Urinary bladder (tissue), 4 donors: ENCODE data around the gene CORO6. TPM values are rescaled to one million over a fixed set of nuclear protein-coding genes. Genes with fewer than 3 reads are reported as not detected.
A peak's percentile ranks its signal among the peaks of the same experiment; 100 is the strongest.

Experiments
- DNase-seq: peaks from one replicate; pipeline ENCODE4 v3.0.0-alpha.2; 2015; ENCODE audit errors: extremely low spot score
- H3K27ac ChIP-seq: one replicate; pipeline ENCODE4 v1.5.1; 2013; ENCODE audit warnings: low read depth, mild to moderate bottlenecking, moderate library complexity
- H3K36me3 ChIP-seq: one replicate; pipeline ENCODE4 v1.6.1; 2013; ENCODE audit warnings: mild to moderate bottlenecking, moderate library complexity; ENCODE audit not compliant: insufficient read depth
- H3K4me1 ChIP-seq: one replicate; pipeline ENCODE4 v1.6.1; 2013; ENCODE audit warnings: mild to moderate bottlenecking, moderate library complexity; ENCODE audit not compliant: insufficient read depth
- H3K4me3 ChIP-seq: one replicate; pipeline ENCODE4 v1.5.1; 2013; ENCODE audit warnings: low read depth, low read length
- WGBS: extraction: QIAGEN DNeasy Blood & Tissue Kit; methylation state at CpG from one replicate; pipeline ENCODE4 v1.1.7; 2013; 5-methylcytosine and 5-hydroxymethylcytosine counted together
- polyA plus RNA-seq: library from polyadenylated mRNA; stranded (reverse); fragments of 200-250 nt; gene quantifications from one replicate; pipeline ENCODE4 v1.2.3, GENCODE V29; 2013
- total RNA-seq: library from RNA; depleted of rRNA; stranded (reverse); fragments of >200 nt; gene quantifications from one replicate; pipeline ENCODE4 v1.2.3, GENCODE V29; 2014
- donor health status: healthy with polysubstance abuse.
- donor health status: healthy.

The CORO6 gene
- total and polyA plus RNA-seq, 2 donors: 5.2 to 35.0 TPM

- WGBS: 66% methylated on average over 16 of the region's 16 CpGs
- Histone ChIP-seq H3K4me1 (peaks cover 1% of the 10 kb centered on the region), H3K27ac (no peak overlapping the region)
Observed at GRCh38 chr17:29614349-29615047, 8.2 kb downstream of the CORO6 start.

GRCh38 chr17:29613856-29614255 is 8.9 kb downstream of the CORO6 start:
- H3K4me1 ChIP-seq: peaks cover 1% of the 10 kb centered on the region
- no peak for DNase-seq
- H3K36me3 ChIP-seq: no peaks in the 10 kb centered on the region
- H3K4me3 ChIP-seq: no peak overlapping the region
- no peak overlapping the region for H3K27ac ChIP-seq
- WGBS: 26% methylated on average over 13 of the region's 13 CpGs

More at GRCh38 chr17:29614349-29615047, 8.2 kb downstream of the CORO6 start:
- DNase-seq: no peak
- H3K4me3 ChIP-seq: no peak overlapping the region
- no peaks in the 10 kb centered on the region for H3K36me3 ChIP-seq

- peak; percentile 59 for DNase-seq
- WGBS: 2% methylated on average over 50 of the region's 50 CpGs
- no peak overlapping the region for H3K27ac ChIP-seq
- H3K36me3 ChIP-seq: no peaks in the 10 kb centered on the region
- no peak overlapping the region for H3K4me3 ChIP-seq
- H3K4me1 ChIP-seq: peaks cover 1% of the 10 kb centered on the region
Observed at GRCh38 chr17:29613352-29613837, 9.3 kb downstream of the CORO6 start.

GRCh38 chr17:29612404-29613280 is 10.1 kb downstream of the CORO6 start:
- no peak for DNase-seq
- peaks cover 1% of the 10 kb centered on the region for H3K4me1 ChIP-seq
- 44% methylated on average over 85 of the region's 85 CpGs for WGBS

GRCh38 chr17:29612094-29612403 is 10.7 kb downstream of the CORO6 start:
- 93% methylated on average over 12 of the region's 12 CpGs for WGBS
- peaks cover 1% of the 10 kb centered on the region for H3K4me1 ChIP-seq
- no peak for DNase-seq

More at GRCh38 chr17:29612404-29613280, 10.1 kb downstream of the CORO6 start:
- no peaks in the 10 kb centered on the region for H3K36me3 ChIP-seq
- no peak overlapping the region for H3K27ac ChIP-seq
- H3K4me3 ChIP-seq: no peak overlapping the region

GRCh38 chr17:29611351-29612093 is 11.2 kb downstream of the CORO6 start:
- no peaks in the 10 kb centered on the region for H3K36me3 ChIP-seq
- peaks cover 1% of the 10 kb centered on the region for H3K4me1 ChIP-seq
- no peak overlapping the region for H3K4me3 ChIP-seq
- 97% methylated on average over 11 of the region's 11 CpGs for WGBS
- no peak for DNase-seq
- H3K27ac ChIP-seq: no peak overlapping the region

More at GRCh38 chr17:29612094-29612403, 10.7 kb downstream of the CORO6 start:
- Histone ChIP-seq H3K27ac (no peak overlapping the region), H3K4me3 (no peak overlapping the region), H3K36me3 (no peaks in the 10 kb centered on the region)

GRCh38 chr17:29610395-29610794 is 12.3 kb downstream of the CORO6 start:
- Histone ChIP-seq H3K4me3 (no peak overlapping the region), H3K36me3 (no peaks in the 10 kb centered on the region), H3K4me1 (peaks cover 1% of the 10 kb centered on the region), H3K27ac (no peak overlapping the region)
- 83% methylated on average over 3 of the region's 3 CpGs for WGBS
- no peak for DNase-seq

GRCh38 chr17:29608986-29609385 is 13.7 kb downstream of the CORO6 start:
- 91% methylated on average over 15 of the region's 15 CpGs for WGBS
- DNase-seq: no peak
- Histone ChIP-seq H3K4me1 (no peaks in the 10 kb centered on the region), H3K4me3 (no peak overlapping the region), H3K36me3 (no peaks in the 10 kb centered on the region), H3K27ac (no peak overlapping the region)

- 91% methylated on average over 29 of the region's 29 CpGs for WGBS
- H3K36me3 ChIP-seq: no peaks in the 10 kb centered on the region
- DNase-seq: no peak
Observed at GRCh38 chr17:29607557-29608195, 15.0 kb downstream of the CORO6 start.

GRCh38 chr17:29603109-29603674 is 19.5 kb downstream of the CORO6 start:
- 87% methylated on average over 6 of the region's 6 CpGs for WGBS
- no peak for DNase-seq
- H3K4me1 ChIP-seq: no peaks in the 10 kb centered on the region
- H3K4me3 ChIP-seq: no peak overlapping the region
- no peaks in the 10 kb centered on the region for H3K36me3 ChIP-seq
- no peak overlapping the region for H3K27ac ChIP-seq

More at GRCh38 chr17:29607557-29608195, 15.0 kb downstream of the CORO6 start:
- no peak overlapping the region for H3K4me3 ChIP-seq
- no peak overlapping the region for H3K27ac ChIP-seq
- H3K4me1 ChIP-seq: no peaks in the 10 kb centered on the region

- Histone ChIP-seq H3K27ac (no peak overlapping the region), H3K4me3 (no peak overlapping the region), H3K4me1 (no peaks in the 10 kb centered on the region), H3K36me3 (no peaks in the 10 kb centered on the region)
- no peak for DNase-seq
- 50% methylated on average over 13 of the region's 13 CpGs for WGBS
Observed at GRCh38 chr17:29597361-29598172, 25.1 kb downstream of the CORO6 start.

- WGBS: 68% methylated on average over 9 of the region's 9 CpGs
- no peaks in the 10 kb centered on the region for H3K4me1 ChIP-seq
Observed at GRCh38 chr17:29596811-29597210, 25.9 kb downstream of the CORO6 start.

More at GRCh38 chr17:29596811-29597210, 25.9 kb downstream of the CORO6 start:
- Histone ChIP-seq H3K36me3 (no peaks in the 10 kb centered on the region), H3K27ac (no peak overlapping the region), H3K4me3 (no peak overlapping the region)
- no peak for DNase-seq
